HG03575 (cell line): ENCODE results near the gene IVD.

ENCODE experiments used
- ATAC-seq: cut with Tn5 transposase; IDR thresholded peaks from one replicate; pipeline ENCODE4 v1.9.1; 2021; ENCODE audit not compliant: unreplicated experiment, insufficient number of reproducible peaks, low FRiP score; ENCODE audit errors: extremely low read depth

Gene IVD

DNA sequence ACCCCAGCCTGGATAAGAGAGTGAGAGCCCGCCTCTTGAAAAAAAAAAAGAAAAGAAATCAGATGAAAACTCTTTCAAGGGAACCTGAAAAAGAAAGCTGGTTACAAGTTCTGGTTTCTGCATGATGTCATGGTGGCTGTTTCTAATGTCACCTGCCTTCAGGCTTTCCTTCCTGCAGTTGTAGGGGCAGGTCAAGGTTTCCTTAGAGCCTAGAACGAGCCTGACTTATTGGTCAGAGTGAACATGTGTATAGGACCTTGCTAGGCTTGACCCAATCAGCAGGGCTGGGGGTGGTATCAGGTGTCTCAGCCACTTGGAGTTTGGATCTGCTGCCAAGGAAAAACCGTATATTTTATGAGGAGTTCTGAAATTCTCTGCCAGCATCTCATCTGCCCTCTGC is 3.8 kb downstream of the IVD start:
- no peak for ATAC-seq

DNA sequence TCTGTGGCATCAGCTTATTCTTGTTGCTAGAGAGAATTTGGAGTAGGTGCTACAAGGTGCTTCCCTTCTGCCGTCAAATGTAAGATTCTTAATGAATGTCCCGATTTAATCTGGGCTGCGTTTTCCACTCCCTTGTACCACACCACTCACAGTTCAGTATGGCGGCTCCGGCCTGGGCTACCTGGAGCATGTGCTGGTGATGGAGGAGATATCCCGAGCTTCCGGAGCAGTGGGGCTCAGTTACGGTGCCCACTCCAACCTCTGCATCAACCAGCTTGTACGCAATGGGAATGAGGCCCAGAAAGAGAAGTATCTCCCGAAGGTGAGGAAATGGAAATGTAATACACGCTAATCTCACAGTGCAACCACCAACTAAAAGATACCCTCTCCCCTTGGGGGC is 4.9 kb downstream of the IVD start:
- no peak for ATAC-seq

DNA sequence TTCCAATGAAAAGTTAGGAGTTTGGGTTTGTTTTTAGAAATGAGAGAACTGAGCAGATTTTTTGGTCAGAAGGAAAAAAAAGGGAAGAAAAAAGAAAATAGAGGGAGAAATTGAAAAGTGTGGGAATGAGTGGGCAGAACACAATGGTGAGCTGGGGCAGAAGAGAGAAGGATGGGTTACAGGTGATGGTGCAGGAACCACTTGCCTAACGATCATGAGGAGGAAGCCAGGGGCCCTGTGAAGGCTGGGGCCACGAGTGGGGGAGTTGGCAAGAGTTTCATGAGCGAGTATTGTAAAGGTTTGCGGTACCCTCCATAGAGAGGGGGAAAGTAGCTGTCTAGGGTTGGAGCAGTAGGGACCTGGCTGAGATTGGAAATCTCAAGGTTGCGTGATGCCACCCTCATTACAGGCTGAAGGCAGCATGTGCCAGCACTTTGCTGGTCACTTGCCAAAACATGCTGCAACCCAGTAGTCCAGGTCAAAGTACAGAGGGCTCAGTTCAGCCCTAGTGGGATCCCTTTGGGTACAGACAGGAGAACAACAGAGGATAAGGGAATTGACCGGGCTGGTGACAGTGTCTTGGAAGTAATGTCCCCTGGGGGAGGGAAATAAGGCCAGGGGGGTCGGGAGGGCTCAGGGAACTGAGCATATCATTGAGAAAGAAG is 6.6 kb downstream of the IVD start:
- ATAC-seq = no peak

DNA sequence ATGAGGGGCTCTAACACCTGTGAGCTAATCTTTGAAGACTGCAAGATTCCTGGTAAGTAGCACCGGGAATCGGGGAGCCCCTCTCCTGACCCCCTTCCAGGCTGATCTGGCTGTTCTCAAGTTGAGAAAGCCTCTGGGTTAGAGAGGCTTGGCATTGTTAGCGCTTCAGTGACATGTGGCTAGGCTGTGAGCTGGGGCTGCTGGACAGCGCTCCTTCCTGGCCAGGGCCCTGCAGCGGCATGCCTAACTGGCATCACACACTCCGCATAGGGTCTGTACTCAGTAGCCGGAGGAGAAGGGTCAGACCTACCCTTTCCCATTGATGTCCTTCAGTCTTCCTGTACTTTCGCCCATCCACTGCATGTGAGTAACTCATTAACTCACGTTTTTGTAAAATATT is 7.4 kb downstream of the IVD start:
- no peak for ATAC-seq

DNA sequence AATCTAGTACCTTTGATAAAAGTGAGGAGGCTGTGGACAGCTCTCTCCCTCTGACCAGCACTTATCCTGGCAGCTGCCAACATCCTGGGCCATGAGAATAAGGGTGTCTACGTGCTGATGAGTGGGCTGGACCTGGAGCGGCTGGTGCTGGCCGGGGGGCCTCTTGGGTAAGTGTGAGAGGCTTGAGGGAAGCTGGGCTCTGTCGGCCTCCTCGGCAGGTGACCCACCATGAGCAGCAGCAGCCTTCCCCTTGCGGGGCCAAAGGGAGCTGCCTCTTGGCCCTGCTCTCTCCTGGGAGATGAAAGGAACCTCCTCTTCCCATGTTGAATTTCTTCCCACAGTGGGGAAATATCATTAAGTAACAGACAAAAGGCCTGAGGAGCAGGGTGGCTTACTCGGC is 9.2 kb downstream of the IVD start:
- no peak for ATAC-seq

DNA sequence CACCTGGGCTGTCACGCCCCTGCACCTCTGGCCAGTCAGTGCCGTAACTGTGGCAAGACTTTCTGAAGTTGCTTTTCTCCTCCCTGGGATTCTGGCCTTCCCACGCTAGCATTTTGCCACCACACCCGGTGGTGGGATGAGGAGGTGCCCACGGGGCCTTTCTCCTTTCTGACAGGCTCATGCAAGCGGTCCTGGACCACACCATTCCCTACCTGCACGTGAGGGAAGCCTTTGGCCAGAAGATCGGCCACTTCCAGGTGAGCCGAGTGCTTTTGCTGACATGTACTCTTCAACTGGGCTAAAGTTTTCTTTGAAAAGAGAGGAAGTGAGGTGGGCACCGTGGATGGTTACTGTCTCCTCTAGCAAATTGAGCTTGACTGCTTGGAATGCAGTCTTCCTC is 9.6 kb downstream of the IVD start:
- ATAC-seq = no peak

DNA sequence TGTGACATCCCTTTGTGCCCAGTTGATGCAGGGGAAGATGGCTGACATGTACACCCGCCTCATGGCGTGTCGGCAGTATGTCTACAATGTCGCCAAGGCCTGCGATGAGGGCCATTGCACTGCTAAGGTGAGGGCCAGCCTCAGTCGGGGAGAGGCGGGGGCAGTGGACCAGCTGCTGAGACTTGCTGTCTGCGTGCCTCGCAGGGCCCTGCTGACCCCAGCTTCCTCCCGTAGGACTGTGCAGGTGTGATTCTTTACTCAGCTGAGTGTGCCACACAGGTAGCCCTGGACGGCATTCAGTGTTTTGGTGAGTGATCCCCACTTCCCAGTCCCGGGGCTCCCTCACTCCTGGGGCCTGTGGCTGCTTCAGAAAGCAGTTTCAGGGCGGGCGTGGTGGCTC is 10.5 kb downstream of the IVD start:
- no peak for ATAC-seq

DNA sequence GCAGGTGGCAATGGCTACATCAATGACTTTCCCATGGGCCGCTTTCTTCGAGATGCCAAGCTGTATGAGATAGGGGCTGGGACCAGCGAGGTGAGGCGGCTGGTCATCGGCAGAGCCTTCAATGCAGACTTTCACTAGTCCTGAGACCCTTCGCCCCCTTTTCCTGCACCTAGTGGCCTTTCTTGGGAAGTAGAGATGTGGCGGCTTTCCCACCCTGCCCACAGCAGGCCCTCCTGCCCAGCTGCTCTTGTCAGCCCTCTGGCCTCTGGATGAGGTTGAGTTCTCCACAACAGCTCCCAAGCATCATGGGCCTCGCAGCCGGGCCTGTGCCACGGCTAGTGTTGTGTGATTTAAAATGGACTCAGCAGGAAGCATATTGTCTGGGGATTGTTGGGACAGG is 12.5 kb downstream of the IVD start:
- no peak for ATAC-seq

DNA sequence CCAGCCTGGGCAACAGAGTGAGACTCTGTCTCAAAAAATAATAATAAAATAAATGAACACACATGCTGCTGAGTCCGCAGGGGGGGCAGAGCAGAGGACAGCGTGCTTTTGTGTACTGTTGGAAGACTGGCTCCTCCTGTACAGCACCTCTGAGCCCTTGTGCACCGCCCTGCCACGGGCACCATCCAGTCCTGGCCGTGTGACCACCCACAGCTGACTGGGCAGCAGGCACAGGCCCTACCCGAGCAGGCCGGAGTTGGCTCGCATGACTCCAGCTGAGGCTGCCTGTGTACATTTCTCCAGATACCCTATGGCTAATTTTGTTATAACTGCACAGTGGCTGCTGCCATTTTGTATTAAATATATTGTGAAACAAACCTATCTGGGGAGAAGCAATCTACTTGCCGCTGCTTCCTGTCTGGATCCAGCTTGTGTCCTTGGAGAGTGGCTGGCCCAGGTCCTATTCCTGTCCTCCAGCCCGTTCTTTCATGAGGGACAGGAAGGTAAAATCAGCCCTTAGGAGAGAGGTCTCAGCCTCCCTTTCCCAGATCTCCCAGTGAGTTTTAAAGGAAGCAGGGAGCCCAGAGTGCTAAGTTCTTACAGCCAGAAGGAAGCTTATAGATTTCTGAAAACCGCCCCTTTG is 14.6 kb downstream of the IVD start:
- ATAC-seq = no peak

DNA sequence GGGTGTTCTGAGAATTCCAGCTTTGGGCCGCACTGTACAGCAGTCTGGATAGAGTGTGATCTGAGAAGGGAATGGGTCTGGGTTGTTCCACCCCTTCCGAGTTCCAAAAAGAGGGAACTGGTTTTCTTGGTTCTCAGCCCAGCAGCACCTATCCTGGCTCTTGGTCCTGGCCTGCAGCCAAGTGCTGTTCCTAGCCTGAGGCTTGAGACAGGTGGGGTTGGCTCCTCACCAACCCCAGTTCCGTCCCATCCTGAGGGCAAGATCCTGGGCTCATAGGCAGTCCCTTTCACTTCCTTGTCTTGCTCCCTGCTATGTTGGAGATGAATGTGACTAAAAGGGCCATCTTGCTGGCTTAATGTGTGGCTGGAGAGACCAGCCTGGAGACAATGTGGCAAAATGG is 15.2 kb downstream of the IVD start:
- no peak for ATAC-seq

DNA sequence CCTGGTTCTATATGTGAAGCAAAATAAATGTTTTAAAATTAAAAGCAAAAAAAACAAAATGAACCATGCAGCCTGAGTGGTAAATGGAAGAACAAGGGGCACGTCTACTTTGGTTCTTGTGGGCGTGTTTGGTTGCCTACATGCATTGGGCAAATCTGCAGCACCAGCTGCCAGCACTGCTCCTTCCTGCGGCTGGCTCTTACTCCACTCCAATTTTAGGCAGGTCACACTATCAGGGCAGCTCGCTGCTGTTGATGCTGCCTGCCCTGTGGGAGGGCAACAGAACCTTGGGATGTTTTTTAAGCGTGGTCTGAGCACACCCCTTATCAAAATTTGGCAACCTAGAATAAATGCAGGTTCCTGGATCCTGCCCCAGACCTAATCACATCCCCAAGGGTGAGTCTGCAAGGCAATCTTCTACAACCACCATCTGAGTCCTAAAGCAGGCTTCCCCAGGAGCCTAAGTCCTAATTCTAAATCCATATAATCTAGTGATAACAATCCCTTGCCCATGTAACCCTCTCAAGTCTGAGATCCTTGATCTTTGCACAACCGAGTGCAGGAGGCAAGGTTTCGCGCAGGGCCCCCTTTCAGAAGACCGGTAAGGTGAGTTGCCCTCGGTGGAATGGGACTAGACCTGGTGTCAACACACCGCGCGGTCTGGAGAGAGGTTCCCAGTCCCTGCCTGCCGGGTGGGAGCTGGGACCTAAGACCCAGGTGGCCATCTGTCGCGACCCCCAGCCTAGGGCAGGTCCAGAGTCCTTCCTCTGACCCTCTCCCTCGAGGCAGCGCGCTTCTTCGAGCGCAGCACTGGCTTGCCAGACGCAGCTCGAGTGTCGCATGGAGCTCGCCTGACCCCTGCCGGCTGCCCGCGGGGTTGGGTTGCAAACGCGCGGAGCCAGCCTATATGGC is 15.9 kb downstream of the IVD start:
- ATAC-seq = no peak

DNA sequence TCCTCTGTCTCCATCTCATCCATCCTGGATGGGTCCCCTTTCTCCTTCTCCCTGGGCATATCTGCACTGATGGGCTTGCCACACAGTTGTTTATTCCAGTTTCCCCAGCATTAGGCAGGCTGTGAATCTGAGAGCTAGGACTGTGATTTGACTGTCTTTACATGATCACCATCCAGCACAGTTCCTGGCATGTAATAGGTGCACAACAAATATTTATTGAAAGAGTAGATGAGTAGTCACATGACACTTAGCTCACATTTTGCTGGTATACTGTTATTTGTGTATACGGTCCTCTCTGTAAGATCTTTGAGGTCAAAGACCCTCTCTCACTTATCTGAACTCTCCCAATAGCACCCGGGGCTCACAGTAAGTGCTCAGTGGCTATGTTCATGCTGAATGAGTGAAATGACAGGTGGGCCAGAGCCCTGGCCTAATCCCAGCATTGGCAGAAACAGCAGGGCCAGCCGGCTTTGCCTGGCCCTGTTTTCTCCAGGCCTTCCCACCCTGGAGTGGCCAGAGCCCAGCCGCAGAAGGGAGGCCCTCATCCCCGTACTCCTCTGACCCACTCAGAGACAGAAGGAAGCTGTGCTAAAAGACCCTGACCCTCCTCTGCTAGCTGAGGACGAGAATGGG is 19.0 kb downstream of the IVD start:
- no peak for ATAC-seq

DNA sequence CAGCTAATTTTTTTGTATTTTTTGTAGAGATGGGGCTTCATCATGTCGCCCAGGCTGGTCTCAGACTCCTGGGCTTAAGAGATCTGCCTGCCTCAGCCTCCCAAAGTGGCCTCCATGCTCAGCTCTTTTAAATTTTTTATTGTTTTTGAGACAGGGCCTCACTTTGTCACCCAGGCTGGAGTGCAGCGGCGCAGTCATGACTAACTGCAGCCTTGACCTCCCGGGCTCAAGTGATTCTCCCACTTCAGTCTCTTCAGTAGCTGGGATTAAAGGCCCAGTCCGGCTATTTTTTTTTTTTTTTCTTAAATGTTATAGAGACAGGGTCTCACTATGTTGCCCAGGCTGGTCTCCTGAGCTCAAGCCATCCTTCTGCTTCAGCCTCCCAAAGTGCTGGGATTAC is 20.1 kb downstream of the IVD start:
- ATAC-seq = no peak

DNA sequence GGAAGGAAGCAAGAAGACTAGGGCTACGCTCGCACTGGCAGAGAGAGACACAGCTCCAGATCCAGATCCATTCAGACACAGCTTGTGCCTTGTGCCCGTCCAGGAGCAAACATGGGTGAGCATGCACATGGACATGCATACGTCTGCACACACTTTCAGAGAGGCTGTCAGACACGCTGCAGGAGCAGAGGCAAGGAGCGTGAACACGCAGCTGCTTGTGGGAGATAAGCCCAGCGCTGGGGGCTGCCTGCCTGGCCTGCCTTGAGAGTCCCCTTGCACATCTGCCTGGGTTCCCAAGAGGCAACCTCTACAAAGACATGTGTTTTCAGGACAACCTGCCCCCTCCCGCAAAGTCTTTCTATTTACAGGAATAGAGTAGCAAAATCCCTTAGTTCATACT is 21.6 kb downstream of the IVD start:
- ATAC-seq = no peak

DNA sequence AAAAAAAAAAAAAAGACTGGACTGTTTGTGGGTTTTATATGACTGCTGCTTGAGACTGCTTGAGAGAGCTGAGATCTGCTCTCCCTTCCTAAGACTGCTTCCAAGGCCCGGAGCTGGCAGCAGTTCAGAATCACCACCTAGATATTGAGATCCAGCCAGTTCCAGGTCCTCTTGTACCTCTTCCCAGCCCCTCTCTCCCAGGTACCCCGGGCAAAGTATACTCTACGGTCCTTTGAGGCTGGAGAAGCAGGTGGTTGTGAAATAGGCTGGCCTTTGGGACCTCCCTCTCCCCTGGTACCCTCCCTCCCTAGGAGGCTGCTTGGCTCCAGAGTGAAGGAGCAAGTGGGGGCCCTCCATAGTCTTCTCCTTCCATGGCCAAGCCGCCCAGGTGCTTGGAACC is 22.6 kb downstream of the IVD start:
- ATAC-seq = no peak

DNA sequence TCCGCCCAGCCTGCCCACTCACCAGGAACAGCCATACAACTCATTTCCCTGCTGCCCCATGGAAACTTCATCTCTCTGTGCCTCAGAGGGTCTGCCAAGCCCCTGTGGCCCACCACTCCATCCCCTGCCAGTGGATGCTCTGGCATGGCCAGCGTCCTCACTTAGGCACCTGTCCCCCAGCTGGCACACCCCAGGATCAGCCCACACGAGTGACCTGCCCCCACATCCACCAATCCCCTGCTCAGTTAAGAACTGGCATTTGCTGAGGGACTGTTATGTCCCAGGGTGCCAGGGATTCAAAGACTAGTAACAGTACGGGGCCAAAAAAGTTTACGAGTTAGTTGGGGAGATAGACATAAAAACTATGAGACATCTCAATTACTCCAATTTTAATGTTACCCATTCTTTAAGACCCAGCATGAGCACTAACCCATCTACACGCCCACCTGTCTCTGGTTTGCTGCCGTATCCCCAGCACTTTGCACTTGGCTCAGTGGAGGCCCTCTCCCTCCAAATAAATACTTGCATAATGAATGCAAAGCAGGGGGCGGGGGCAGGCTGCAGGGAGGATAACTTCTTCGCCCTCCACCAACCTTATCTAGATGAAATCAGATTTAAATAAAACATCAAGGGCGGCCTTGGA is 23.6 kb downstream of the IVD start:
- no peak for ATAC-seq

DNA sequence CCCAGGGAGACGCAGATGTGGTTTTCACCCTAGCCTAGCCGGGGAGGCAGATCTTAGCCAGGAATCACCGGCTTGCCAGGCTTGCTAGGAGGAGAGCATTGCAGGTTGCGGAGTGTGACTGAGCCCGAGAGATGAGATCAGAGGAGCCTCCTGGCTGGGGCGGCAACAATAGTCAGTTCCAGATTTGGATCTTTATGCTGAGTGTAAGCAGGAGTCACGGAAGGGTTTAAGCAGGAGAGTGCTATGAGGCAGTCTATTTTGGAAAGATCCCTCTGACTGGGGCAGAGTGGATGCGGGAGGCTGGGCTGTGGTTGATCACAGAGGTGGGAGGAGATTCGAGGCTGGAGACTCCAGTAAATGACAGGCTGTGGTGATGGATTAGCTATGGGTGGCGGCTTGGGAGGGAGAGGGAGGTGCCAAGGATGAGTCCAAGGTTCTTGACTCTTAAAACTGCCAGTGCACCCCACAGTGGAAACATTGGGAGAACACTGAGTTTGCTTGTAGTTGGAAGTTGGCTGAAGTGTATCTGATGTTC is 24.7 kb downstream of the IVD start:
- ATAC-seq = no peak

DNA sequence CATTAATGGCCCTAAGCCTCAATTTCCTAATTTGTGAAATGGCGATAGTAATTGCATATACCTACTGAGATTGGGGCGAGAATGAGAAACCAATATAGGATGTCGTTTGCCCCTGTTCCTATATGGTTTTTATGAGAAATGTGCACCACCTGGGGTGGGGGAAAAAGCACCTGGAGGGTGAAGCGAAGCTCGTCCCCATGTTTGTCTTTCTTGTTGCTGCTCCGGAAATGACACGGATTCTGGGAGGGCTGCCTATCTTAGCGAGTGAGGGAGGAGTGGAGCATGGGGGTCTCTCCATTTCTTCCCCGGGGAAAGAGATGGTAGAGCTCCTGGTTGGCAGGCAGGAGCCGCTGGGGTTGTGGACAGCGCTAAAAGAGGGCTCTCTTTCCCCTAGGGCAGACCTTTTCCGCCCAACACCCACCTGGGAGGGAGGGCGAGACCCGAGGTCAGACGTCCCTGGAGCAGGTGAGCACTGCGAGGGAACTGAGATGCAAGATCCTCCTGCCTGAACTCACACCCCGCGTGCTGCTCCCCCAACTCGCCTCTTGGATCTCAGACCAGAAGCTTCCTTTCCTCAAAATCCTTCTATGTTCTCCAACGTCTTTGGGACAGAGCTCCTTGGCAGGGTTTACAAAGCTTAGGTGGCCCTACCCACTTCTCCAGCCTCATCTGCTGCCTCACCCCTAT is 29.6 kb downstream of the IVD start:
- ATAC-seq = no peak

DNA sequence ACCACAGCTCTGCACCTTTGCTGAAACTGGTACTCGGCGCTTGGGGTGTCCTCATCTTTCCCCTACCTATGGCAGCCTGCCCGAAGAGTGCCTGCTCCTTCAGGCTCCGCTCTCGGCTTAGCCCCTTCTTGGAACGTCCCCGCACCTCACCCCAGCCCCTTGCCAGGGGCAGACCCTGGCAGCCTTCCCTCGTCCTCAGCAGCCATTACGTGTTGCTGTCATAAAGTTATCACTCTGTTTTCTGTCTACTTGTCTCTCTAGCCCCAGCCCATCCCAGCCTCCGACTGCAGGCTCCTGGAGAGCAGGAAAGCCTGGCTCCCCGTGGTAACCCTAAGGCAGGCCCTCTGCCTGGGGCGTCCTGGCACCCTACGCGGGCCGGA is 30.1 kb downstream of the IVD start:
- no peak for ATAC-seq
